Measurements from ENCODE around the gene MACF1. TPM values are rescaled to one million over a fixed set of nuclear protein-coding genes. Genes with fewer than 3 reads are reported as not detected.
A peak's percentile ranks its signal among the peaks of the same experiment; 100 is the strongest.
"Not testable (repeated sequence)": the region's sequence is repeated elsewhere in the genome, so short reads cannot be mapped to it uniquely, and the experiment has no call there.

The MACF1 gene
- total RNA-seq, 4 donors from 2014 or later: 210 to 602 (median 573) TPM

GRCh38 chr1:39494671-39495410, 290.3 kb downstream of the MACF1 start:
- Histone ChIP-seq H3K27ac (no peak overlapping the region), H3K36me3 (no peaks in the 10 kb centered on the region), H3K9me3 (no peaks in the 10 kb centered on the region), H3K4me3 (no peak overlapping the region), H3K27me3 (no peaks in the 10 kb centered on the region), H3K4me1 (no peaks in the 10 kb centered on the region)
- TF ChIP-seq POLR2A (IDR thresholded peaks at IDR 0.05): no peak
- TF ChIP-seq, protein P1, sequence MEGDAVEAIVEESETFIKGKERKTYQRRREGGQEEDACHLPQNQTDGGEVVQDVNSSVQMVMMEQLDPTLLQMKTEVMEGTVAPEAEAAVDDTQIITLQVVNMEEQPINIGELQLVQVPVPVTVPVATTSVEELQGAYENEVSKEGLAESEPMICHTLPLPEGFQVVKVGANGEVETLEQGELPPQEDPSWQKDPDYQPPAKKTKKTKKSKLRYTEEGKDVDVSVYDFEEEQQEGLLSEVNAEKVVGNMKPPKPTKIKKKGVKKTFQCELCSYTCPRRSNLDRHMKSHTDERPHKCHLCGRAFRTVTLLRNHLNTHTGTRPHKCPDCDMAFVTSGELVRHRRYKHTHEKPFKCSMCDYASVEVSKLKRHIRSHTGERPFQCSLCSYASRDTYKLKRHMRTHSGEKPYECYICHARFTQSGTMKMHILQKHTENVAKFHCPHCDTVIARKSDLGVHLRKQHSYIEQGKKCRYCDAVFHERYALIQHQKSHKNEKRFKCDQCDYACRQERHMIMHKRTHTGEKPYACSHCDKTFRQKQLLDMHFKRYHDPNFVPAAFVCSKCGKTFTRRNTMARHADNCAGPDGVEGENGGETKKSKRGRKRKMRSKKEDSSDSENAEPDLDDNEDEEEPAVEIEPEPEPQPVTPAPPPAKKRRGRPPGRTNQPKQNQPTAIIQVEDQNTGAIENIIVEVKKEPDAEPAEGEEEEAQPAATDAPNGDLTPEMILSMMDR (IDR thresholded peaks at IDR 0.05): no peak
- intact Hi-C loops (cut with DNase I; ENCODE audit: low total_unique reads): no loop called here
- no peak for DNase-seq

DNA sequence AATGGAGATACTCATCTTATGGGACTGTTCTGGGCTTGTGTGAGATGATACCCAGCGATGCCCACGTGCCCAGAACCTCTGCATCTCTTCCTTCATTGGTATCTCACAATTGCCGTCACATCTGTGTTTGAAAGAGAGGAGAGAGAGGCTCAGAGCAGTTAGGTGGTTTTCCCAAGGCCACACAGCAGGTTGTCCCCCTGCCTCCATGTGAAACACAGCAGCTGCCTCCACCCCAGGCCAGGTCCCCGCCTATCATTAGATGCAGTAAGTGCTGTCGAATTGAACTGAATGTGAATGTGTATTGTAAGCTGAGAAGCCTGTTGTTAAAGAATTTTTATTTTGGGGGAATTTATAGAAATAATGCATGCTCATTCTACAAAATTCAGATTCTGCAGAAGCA, 292.0 kb downstream of the MACF1 start:
- intact Hi-C loops (cut with DNase I; ENCODE audit: low total_unique reads); H3K36me3 ChIP-seq; DNase-seq; H3K27ac ChIP-seq; H3K4me3 ChIP-seq; H3K9me3 ChIP-seq; H3K27me3 ChIP-seq; H3K4me1 ChIP-seq: not testable (repeated sequence)

DNA sequence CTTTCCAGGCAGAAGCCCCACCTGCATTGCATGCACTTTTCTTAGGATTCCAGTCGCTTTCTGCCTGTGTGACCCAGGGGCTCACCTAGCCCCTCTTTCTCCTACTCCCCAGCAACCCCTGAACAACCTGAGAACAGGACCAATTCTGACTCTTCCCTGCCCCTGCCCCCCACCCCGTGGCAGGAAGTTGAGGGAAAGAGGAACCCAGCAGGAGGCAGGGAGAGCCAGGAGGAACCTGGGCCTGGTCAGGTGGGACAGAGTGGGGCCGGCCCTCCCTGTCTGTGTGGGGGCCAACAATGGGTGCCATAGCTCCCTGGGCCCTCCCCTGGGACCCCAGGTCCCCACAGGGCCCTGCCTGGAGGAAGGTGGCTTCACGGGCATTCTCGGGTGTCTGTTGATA, 293.1 kb downstream of the MACF1 start:
- no peak overlapping the region for H3K4me3 ChIP-seq
- H3K27ac ChIP-seq: peak overlapping the region; percentile 61 to 84
- no peaks in the 10 kb centered on the region for H3K9me3 ChIP-seq
- DNase-seq: no peak
- no peaks in the 10 kb centered on the region for H3K27me3 ChIP-seq
- H3K36me3 ChIP-seq: no peaks in the 10 kb centered on the region
- no peaks in the 10 kb centered on the region for H3K4me1 ChIP-seq
- intact Hi-C loops (cut with DNase I; ENCODE audit: low total_unique reads): no loop called here
- TF ChIP-seq POLR2A (IDR thresholded peaks at IDR 0.05): no peak
- TF ChIP-seq, protein P1 (IDR thresholded peaks at IDR 0.05): no peak

- intact Hi-C loops (cut with DNase I; ENCODE audit: low total_unique reads); H3K4me1 ChIP-seq; H3K9me3 ChIP-seq; H3K4me3 ChIP-seq; H3K36me3 ChIP-seq; H3K27me3 ChIP-seq: not testable (repeated sequence)
- peak; percentile 55 to 62 for DNase-seq
- H3K27ac ChIP-seq: peak overlapping the region; percentile 61 to 84
Observed at GRCh38 chr1:39498096-39498710, 293.7 kb downstream of the MACF1 start.

DNA sequence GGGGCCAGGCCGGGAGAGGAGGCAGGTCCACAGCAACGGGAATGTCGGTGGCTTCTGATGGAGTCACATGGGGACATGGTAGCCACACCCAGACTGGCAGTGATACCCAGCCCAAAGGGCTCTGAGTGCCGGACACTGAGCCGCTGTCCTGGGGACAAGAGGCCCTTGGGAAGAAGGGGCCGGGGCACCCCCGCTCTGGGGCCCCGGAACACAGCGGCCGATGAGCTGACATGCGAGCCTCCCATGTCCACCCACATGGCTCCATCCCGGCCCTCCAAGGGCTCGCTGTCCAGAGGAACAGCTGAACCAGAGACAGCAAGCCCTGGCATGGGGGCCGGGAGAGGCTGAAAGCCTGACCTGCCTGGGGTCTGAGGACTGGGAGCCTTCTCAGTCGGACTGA, 294.3 kb downstream of the MACF1 start:
- DNase-seq; H3K27me3 ChIP-seq; intact Hi-C loops (cut with DNase I; ENCODE audit: low total_unique reads); H3K4me3 ChIP-seq; H3K9me3 ChIP-seq; H3K4me1 ChIP-seq; H3K36me3 ChIP-seq: not testable (repeated sequence)
- H3K27ac ChIP-seq: peak overlapping the region; percentile 69 to 84

DNA sequence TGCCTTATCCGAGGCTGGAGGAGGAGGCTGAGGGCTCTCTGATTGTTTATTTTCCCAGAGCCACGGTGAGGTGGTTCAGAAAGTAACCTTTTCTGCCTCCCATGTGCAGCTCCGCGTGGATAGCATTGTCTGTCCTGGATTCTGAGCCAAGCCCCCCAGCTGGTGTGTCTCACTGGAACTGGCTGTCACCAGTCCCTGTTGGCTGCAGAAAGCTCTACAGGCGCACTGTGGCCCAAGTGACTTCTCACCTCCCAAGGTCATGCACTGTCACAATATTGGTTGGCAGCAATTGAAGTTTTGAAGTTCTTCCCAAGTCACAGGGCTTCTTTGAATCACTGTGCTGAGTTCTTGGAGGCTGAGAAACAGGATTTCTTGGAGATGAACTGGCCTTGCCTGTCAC, 295.2 kb downstream of the MACF1 start:
- DNase-seq: peak; percentile 43 to 62

More for the DNA sequence above, 295.2 kb downstream of the MACF1 start:
- TF ChIP-seq POLR2A (IDR thresholded peaks at IDR 0.05): no peak
- TF ChIP-seq, protein P1 (IDR thresholded peaks at IDR 0.05): no peak
- Histone ChIP-seq H3K9me3 (no peaks in the 10 kb centered on the region), H3K36me3 (no peaks in the 10 kb centered on the region), H3K4me1 (no peaks in the 10 kb centered on the region), H3K27ac (peak overlapping the region; percentile 69 to 84), H3K27me3 (no peaks in the 10 kb centered on the region), H3K4me3 (no peak overlapping the region)
- intact Hi-C loops (cut with DNase I; ENCODE audit: low total_unique reads): no loop called here

Data from uterus (tissue), 4 donors.